ENCODE measurements around the gene LRIG1.
"Not testable (repeated sequence)": the region's sequence is repeated elsewhere in the genome, so short reads cannot be mapped to it uniquely, and the experiment has no call there.

The LRIG1 gene

DNA sequence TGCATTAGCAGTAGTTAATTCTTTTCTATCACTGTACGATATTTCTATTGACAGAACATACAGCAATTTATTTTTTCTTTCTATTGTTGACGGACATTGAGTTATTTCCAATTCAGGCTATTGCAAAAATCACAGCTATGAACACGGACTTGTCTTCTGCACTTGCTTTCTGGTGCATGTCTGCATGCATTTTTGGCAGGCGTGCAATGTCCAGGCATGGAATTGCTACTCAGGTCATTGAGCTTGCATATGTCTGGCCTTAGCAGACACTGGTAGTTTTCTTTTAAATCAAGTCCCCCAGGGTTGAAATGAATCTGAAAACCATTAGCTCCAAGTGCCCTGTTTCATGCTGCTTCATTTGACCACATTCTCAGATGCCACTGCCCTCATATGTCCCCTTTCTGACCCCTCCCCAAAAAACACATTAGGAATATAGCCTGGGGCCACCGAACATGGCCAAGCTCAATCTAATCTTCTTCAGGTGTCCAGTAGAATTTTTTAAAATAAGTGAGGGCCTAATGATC lies 72.8 kb downstream of the LRIG1 start:
- CTCF ChIA-PET = interaction anchor here (0.7 to 1.3 kb wide), 2 partner anchors 9 to 20 kb away, joined by 3 read pairs; no protein-coding TSS in a partner anchor
- POLR2A ChIA-PET = interaction anchor here (0.6 kb wide), 1 partner anchor 55 kb away, joined by 3 read pairs; no protein-coding TSS in a partner anchor
- TF ChIP-seq, protein P1, sequence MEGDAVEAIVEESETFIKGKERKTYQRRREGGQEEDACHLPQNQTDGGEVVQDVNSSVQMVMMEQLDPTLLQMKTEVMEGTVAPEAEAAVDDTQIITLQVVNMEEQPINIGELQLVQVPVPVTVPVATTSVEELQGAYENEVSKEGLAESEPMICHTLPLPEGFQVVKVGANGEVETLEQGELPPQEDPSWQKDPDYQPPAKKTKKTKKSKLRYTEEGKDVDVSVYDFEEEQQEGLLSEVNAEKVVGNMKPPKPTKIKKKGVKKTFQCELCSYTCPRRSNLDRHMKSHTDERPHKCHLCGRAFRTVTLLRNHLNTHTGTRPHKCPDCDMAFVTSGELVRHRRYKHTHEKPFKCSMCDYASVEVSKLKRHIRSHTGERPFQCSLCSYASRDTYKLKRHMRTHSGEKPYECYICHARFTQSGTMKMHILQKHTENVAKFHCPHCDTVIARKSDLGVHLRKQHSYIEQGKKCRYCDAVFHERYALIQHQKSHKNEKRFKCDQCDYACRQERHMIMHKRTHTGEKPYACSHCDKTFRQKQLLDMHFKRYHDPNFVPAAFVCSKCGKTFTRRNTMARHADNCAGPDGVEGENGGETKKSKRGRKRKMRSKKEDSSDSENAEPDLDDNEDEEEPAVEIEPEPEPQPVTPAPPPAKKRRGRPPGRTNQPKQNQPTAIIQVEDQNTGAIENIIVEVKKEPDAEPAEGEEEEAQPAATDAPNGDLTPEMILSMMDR (IDR thresholded peaks at IDR 0.05; ENCODE audit: control extremely low read depth, extremely low read depth, low read depth, missing control alignments) = no peak
- no peak for DNase-seq (ENCODE audit: extremely low spot score)

DNA sequence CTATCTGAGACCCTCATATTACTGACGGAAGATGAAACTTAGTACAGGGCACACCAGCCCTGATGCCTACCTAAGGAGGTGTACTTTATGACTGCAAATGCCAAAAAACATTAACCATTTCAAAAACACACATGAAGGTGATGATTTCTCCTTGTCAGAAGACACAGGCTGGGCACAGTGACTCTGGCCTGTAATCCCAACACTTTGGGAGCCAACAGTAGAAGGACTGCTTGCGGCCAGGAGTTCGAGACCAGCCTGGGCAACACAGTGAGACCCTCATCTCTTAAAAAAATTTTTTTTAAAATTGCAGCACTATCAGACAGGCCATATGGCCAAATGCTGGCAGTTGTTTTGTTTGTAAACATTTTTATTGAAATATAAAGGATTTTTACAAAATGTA lies 73.5 kb downstream of the LRIG1 start:
- DNase-seq (ENCODE audit: extremely low spot score) = no peak
- POLR2A ChIA-PET = interaction anchor here (0.6 kb wide), 1 partner anchor 56 kb away, joined by 3 read pairs; no protein-coding TSS in a partner anchor
- TF ChIP-seq, protein P1 (IDR thresholded peaks at IDR 0.05; ENCODE audit: control extremely low read depth, extremely low read depth, low read depth, missing control alignments) = no peak
- CTCF ChIA-PET = no interaction called here

DNA sequence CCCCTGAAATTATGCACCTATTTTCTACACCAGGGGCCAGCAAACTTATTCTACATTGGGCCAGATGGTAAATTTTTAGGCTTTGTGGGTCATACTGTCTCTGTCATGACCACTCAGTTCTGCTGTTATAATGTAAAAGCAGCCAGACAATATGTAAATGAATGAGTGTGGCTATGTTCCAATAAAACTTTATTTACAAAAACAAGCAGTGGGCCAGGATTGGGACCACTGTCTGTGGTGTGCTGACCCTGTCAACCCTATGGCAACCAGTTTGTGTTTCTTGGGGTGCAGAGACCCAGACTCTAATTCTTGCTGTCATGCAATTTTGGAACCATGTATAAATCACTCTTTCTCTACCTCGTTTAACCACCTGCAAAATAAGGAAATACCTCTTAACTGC lies 74.7 kb downstream of the LRIG1 start:
- CTCF ChIA-PET = interaction anchor here (3.0 kb wide), 1 partner anchor 18 kb away, joined by 15 read pairs; no protein-coding TSS in a partner anchor
- TF ChIP-seq, protein P1 (IDR thresholded peaks at IDR 0.05; ENCODE audit: control extremely low read depth, extremely low read depth, low read depth, missing control alignments) = no peak
- no peak for DNase-seq (ENCODE audit: extremely low spot score)
- POLR2A ChIA-PET = no interaction called here

DNA sequence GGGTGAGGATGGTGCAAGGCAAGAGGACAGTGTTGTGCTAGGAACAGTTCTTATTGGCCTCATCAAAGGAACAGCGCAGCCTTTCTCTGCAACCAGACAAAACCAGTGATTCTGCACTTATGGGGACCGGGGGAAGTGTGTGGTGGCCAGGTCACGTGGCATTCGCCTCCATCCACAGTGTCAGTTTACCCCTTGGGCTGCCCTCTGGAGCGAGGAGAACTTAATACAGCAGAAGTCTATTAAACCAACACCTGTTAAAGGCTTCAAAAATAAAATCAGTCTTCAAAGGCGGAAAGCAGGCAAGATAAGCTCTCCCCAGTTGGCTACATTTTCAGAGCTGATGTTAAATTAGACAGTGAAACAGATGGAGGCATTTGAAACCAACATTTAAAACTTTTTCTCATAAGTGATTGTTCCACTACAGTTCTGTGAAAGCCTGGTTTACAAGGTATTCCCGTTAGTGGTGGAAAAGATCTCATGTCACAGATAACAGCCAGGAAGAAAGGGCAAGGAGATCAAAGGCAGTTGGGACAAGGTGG lies 75.2 kb downstream of the LRIG1 start:
- DNase-seq (ENCODE audit: extremely low spot score) = no peak
- TF ChIP-seq, protein P1 (IDR thresholded peaks at IDR 0.05; ENCODE audit: control extremely low read depth, extremely low read depth, low read depth, missing control alignments) = no peak
- ChIA-PET CTCF (interaction anchor here (0.9 to 3.0 kb wide), 6 partner anchors 9 to 396 kb away, joined by 3 to 15 read pairs (median 4); no protein-coding TSS in a partner anchor), POLR2A (no interaction called here)

DNA sequence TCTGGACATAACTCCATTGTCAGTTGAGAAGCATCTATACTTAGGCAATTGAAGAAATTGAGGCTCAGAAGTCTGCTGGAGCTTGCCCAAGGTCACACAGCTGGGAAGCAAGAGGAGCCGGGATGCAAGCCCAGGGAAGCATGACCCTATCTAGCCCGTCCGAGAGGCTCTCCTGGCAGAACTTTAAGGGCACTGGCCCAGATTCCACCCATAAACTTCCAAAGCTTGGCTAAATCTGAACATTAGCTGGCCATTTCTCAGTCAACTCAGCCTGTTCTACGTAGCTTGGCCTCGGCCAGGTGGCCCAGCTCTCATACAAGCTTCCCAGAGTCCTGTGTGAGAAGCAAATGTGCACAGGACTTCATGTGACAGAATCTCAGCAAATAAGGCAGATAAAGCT lies 75.8 kb downstream of the LRIG1 start:
- no peak for DNase-seq (ENCODE audit: extremely low spot score)
- ChIA-PET POLR2A (no interaction called here), CTCF (interaction anchor here (0.9 to 3.0 kb wide), 7 partner anchors 9 to 397 kb away, joined by 3 to 15 read pairs (median 4); no protein-coding TSS in a partner anchor)
- TF ChIP-seq, protein P1 (IDR thresholded peaks at IDR 0.05; ENCODE audit: control extremely low read depth, extremely low read depth, low read depth, missing control alignments) = no peak

DNA sequence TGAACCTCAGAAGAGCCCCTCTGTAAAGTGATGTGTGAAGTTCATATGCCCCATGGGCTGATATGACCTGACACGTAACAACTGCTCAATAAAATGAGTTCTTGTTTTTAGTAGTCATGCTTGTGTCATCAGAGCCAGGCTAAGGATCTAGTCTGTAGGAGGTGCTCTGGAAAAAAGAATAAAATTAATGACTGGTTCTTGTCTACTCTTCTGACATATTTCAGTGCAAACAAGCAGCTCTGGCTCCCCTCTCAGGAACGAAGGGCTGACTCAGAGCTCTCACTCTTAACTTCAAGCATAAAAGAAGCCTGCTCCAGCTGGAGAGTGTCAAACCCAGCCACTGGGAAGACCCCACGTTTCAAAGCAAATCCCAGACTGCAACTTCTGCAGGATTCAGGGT lies 77.0 kb downstream of the LRIG1 start:
- POLR2A ChIA-PET = no interaction called here
- TF ChIP-seq, protein P1 (IDR thresholded peaks at IDR 0.05; ENCODE audit: control extremely low read depth, extremely low read depth, low read depth, missing control alignments) = no peak
- DNase-seq (ENCODE audit: extremely low spot score) = no peak
- CTCF ChIA-PET = interaction anchor here (1.2 to 3.0 kb wide), 2 partner anchors 15 to 16 kb away, joined by 3 to 15 read pairs; no protein-coding TSS in a partner anchor

DNA sequence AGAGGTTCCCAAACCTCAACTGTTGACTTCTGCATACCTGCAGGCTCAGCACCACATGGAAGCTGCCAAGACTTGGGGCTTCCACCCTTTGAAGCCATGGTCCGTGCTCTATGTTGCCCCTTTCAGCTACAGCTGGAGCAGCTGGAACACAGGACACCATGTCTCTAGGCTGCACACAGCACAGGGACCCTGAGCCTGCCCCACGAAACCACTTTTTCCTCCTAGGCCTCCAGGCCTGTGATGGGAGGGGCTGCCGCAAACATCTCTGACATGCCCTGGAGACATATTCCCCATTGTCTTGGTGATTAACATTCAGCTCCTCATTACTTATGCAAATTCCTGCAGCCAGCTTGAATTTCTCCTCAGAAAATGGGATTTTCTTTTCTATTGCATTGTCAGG lies 78.9 kb downstream of the LRIG1 start:
- CTCF ChIA-PET = interaction anchor here (1.2 to 1.4 kb wide), 2 partner anchors 14 to 394 kb away, joined by 3 to 5 read pairs; no protein-coding TSS in a partner anchor
- POLR2A ChIA-PET; DNase-seq (ENCODE audit: extremely low spot score): not testable (repeated sequence)

DNA sequence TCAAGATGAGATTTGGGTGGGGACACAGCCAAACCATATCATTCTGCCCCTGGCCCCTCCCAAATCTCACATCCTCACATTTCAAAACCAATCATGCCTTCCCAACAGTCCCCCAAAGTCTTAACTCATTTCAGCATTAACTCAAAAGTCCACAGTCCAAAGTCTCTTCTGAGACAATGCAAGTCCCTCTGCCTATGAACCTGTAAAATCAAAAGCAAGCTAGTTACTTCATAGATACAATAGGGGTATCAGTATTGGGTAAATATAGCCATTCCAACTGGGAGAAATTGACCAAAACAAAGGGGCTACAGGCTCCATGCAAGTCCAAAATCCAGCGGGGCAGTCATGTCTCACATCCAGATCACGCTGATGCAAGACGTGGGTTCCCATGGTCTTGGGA lies 79.7 kb downstream of the LRIG1 start:
- DNase-seq (ENCODE audit: extremely low spot score); POLR2A ChIA-PET: not testable (repeated sequence)
- CTCF ChIA-PET = interaction anchor here (1.2 to 1.4 kb wide), 2 partner anchors 14 to 395 kb away, joined by 3 to 5 read pairs; no protein-coding TSS in a partner anchor

Data from GM10248 (cell line).